HK-2 (cell line): Measurements from ENCODE around the gene UROS.

Experiments
- DNase-seq: peaks from one replicate; pipeline ENCODE4 v3.0.0-alpha.2; 2018; ENCODE audit not compliant: unreplicated experiment

UROS gene

DNA sequence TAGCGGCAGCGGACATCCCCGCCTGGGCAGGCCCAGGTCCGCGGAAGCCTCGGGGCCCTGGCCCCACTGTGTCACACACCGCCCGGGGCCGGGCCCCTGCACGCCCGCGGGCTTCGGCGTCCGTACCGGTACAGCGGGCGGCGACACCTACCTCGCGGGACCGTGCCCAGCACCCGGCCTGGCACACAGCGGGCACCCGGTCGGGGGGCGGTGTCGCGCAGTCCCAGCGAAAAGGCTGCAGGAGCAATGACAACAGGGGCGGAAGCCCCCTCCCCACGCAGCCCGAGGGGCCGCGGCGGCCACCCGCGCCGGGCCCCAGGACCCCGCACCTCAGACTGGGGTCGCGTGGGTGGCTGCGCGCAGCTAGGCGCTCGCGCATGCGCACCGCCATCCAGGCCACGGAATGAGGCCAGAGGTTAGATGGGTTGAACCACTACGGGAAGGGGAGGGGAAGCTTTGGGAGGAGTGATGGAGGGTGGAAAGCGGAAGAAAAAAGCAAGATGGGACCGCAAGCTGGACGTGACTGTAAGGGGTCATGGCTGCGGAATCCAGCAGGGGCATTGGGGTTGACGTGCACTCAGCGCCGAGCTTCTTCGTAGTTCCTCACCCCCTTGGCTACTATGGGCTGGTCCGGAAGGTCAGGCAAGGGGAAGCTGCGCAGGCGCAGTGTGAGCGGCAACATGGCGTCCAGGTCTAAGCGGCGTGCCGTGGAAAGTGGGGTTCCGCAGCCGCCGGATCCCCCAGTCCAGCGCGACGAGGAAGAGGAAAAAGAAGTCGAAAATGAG, at the start of gene UROS, which contains the start of gene BCCIP:
TSS of gene UROS (minus strand) at position 381 of the 785 bp plus-strand sequence. CDS start 6,759 bp downstream, outside the sequence.
TSS of gene BCCIP (plus strand) at position 669 of the 785 bp plus-strand sequence. CDS start at position 681, 12 bp downstream.
- peak; percentile 92 for DNase-seq

DNA sequence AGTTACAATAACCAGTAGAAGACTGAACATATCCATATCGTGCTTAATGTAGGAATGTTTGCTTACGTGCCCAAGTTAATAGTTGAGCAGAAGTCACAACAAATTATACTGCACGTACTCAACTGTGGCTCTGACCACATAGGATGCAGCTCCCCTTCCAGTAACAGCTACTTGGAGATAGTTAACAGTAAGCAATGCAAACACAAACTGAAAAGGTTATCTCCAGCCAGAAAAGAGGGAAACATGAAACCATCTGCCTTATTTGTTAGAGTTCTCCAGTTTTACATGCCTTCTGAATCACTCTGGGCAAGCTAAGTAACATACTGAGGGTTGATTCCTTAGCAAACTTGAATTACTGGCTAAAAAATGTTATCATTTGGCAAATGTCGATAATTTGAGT, 48.3 kb upstream of the UROS start:
- DNase-seq, result no peak

DNA sequence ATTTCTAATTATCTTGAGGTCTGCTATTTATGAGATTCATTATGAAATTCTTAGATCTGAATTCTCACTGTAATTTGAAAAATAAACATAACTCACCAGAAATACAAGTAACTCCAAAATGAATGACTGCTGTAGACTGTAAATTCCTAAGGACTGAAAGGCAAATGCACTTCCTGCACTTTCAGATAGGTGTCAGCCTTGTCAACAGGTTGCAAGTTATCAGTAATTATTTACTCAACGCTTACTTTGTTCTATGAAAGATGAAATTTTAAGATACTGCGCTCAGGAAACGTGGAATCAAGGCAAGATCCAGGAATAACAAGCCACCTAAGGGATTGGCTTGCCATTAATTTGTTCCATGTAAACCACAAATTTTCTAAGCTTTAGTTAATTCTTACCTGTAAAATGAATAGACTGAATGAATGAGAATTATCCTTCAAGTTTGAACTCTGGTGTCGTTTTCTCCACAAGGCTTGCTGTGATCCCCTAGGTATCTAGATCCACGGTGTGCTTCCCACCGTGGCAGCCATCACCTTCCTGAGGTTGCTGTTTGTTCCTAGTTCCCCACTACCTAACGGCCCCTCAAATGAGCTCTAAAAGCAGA, 45.4 kb upstream of the UROS start:
- DNase-seq, result no peak

DNA sequence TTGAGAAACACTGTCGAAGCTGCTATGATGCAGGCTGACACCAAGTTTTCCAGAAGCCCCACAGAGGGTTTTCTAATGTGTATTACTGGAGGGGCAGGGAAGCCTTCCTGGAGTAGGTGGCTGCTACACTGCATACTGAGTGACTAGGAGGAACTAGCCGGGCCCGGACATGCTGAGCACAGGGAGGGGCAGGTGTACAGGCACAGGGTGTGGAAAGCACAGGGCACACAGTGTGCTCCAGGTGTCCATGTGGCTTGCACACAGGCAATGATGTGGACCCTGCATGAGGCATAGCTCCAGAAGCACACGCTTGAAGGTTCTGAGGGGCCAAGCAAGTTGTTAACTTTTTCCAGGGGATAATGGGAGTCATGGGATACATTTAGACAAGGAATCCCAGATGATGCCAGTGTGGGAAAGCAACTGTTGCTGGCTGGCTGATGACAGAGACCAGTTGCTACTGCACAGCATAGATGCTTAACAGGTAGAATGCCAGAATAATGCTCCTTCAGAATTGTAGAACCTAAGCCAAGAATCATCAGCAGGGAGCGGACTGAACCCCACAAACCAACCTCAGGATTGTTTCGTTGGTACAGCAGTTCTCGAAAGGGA, 43.5 kb upstream of the UROS start:
- DNase-seq, result no peak

DNA sequence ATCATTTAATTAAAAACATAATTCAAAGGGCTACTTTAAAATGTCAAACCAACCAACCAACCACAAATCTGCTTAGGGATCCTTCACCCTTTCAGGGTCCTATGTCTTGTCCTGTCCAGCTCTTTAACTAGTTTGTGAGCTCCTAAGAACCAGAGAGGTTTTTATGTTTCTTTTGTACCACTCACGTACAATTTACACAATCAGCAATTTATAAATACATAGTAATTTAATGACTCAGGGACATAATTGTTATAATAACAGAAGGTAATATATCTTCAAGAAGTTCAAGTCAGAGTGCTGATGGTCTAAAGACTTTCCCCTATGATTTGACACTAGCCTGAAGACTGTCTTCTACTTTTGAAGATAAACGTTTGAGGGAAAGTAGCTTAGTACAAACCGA, 42.1 kb upstream of the UROS start:
- DNase-seq, result no peak

DNA sequence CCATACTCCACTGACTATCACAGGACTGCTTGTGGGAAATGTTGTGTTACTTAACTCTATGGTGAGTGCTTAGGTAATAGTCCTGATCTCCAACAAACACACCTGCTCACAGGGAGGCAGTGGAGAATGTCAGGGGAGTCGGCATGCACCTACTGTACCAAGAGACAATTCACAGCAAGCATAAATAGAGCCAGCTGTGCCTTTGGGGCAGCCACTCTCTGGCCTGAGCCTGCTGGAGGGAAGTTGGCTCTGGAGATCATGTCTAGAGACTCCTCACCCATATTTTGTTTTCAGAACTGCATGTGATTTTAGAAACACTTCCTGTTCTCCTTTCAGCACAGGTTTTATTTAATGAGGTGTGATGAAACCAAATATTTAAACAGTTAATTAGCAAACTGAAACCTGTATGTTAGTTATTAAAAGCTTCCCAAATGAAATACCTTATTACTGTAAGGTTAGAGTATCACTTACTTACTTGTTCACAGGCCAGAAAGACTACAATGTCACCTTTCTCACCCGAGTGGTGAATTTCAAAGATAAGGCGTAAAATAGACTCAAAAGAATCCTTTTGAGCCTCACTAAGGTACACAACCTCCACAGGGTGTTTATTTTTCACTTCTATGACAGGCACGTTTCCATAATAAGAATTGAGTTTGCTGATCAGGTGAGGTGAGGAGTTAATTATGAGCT, 36.2 kb upstream of the UROS start:
- no peak for DNase-seq

DNA sequence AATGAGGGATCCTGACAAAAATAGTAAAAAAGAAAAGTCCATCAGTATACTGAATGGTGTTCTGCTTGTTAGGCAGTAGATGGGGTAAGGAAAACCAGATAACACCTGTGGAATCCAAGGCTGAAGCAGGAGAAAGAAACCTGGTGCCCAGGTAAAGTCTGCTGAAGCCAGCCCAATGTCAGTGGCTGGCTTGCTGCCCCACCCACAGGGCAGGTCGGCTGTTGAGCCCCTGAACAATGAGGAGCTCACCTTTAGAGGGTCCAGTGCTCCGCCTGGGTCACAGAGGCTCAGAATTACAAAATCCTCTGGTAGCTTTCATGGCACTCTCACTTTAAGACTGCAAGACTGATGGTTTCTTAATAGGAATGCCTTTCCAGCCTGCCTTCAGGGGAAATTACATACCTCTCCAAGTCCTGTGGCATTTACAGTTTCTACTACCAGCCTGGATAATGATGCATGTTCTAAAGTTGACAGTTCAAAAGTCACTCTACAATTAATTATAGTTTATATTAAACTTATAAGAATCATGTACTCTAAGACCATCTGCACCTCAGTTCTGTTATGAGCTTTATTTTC, 34.2 kb upstream of the UROS start:
- no peak for DNase-seq

DNA sequence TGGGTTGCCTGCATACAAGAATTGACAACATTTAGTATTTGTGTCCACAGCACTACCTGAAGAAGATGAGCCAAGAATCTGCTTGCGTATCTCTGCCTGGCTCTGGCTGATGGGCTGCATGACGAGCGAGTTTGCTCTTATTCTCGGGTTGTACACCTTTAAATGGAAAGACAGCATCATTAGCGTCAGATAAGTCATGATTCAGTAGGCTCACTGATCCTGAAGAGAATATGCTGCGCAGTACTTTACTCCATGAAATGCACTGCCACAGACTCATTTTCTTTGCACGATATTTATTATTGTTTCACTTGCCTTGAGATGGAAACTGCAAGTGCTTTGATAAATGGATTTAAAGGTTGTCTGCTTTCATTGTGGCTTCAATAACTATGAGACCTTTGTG, 29.4 kb upstream of the UROS start:
- no peak for DNase-seq

DNA sequence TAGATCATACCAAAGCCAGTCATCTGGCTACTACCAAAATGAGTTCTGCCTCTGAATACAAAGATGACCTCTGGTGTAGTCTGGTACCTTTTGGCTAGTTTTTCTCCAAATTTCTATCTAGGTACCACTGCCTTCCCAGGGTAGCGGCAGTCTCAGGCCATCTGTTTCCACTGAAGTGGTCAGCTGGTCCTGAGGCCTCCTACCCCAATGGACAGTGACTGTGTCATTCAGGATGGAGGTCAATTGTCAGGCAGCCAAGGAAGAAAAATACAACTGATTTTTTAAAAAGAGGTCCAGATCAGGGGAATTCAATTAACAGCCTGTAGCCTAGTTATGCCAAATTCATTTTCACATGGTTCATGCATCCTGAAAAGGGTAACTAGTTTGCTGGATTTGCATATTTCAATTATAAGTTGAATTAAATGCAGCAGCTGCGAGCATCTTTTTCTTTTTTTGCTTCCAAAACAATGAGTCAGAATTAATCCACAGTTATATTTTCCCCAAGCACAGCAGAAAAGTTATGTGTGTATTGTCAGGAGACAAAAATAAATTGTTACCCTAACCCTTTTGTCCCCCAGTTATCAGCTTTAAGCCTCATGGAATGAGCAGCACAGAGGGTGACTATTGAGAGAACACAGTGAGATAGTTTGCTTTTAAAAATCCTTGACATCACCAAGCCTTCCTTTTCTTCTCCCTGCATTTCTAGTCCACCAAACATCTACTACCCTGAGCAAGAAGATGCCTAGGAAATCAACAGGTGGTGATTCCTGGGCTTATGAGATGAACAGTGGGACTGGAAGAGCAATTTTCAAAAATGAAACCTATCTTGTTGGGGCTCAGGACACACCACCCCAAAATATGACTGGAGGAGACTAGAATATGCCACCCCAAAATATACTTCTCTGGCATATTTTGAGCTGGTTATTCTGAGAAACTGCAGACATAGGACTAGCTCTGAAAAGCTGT, 28.0 kb upstream of the UROS start:
- no peak for DNase-seq

DNA sequence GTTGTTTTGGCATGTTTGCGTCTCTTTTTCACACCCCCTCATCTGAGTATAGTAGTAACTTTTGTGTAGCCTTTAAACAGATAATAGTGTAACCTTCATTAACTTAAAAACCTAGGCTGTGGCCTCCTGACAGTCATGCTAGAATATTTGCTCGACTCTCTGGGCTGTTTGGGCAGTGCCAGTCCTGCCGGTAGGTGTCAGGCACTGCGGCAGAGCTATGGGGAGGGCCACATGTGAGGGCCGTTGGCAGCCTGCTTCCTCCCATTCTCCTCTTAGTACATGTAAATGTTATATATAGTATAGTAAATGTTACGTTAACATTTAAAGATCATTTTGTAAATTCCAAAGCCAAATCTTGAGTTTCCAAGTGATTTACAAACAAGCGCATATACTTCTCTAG, 26.4 kb upstream of the UROS start:
- no peak for DNase-seq

DNA sequence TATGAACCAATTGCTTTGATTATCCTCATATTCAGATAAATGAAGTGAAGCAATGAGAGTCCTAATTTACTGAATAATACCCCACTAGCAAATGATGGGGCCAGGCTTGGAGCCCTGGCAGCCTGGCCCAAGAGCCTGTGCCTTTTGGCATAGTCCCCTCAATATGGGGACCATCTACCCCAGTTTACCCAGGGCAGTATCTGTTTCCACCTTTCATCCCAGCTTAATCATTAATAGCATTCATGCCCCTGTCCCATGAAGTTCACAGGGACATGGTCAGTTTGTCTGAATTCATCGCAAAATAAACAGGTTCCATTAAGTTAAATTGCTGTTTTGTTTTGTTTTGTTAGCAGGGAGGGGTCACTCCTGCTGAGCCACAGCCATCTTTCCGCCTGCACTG, 25.8 kb upstream of the UROS start:
- no peak for DNase-seq

DNA sequence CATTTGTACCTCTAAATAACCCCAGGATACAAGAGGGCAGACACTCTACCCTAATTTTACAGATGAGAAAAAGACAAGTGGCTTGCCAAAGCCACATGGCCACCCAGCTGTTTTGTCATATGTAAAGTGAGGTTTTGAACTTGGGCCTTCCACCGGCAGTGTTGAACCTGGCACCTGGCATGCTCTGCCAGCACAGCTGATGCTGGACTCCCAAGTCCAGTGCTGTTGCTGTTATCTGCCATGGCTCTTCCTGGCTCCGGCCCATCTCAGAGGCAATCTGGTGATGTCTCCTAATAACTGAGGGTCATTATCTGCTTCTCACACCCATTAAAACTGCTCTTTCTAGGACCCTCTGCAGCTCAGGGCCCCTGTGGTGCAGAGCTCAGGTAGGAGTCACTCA, 25.3 kb upstream of the UROS start:
- DNase-seq, result no peak

DNA sequence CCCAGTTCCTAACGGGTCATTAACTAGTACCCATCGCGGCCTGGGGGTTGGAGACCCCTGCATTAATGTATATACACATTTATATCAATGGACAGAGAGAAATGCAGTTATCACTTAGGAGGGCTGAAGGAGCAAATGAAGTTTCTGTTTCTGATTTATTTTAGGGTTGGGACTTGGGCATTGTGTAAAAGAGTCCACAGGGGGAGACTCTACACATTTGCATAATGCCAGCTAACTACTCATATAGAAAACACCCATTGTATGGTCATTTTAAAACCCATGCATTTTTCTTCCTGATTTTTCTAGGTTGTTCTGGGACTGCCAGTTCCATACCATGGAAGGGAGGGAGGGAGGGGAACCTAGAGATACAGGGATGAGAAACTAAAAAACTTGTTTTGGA, 23.8 kb upstream of the UROS start:
- no peak for DNase-seq

DNA sequence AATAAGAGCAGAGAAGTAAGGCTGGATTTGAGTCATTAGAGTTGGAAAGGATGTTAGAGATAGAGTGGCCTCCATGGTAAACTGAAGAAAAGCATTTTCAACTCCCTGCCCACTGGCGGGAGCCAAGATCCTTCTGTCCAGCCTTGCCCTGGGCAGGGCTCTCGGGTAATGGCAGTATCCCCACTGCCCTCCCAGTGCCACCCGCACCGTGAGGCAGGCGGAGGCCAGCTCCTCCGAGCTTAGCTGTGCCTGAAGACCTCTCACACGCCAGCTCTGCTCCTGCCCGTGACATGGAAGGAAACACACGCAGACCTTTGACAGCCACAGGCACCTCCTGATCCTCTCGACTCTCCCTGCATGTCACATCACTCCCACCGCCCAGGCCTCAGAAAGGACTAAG, 22.6 kb upstream of the UROS start:
- no peak for DNase-seq

DNA sequence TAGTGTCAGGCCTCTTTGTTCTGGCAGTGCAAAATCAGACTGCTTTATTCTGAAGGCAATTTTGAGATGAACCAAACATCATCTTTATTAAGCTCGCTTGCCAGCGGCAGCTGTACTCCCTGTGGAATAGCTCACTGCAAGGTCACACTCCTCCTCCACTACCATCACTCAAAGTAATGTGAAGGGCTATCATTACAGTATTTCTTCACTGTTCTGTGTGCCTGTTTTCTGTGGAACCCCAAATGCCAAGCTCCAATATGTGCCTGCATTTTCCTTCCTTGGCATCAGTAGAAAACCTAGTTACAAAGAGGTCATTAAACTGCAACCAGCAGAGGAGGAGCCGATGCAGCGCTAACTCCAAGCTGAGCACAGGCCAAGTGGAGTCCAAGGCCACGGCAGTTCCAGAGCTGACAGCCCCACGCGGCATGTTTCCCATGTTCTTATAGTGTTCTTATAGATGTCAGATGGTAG, 21.7 kb upstream of the UROS start:
- DNase-seq, result no peak

DNA sequence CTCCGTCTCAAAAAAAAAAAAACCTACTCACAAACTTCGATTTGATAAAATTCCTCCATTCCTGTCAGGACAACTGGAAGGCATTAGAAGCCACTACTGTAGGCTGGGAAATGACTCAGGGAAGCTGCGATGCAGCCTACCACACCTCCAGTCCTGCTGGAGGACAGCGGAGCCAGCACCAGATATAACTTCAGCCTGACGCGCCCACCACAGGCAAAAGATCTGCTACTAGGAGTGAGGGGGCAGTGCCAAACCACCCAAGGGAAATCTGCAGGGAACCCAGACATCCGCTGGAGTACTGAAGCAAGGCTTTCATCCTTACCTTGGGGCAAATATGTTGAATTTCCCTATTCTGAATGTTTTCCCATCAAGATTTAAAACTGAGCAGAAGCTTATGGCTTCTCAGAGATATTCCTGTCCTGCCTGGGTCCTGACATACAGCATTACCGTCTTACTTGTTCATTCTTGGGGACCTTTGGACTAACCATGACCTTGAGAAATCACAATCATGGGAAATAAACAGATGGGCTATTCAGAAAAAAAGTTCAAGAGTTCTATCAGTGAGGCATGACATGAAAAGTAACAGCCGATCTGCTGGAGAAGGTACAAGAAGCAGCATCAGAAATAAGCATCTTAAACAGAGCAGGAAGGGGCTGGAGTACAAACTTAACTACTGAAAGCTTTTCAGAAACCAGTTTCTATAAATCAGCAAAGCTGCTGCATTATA, 20.7 kb upstream of the UROS start:
- no peak for DNase-seq

DNA sequence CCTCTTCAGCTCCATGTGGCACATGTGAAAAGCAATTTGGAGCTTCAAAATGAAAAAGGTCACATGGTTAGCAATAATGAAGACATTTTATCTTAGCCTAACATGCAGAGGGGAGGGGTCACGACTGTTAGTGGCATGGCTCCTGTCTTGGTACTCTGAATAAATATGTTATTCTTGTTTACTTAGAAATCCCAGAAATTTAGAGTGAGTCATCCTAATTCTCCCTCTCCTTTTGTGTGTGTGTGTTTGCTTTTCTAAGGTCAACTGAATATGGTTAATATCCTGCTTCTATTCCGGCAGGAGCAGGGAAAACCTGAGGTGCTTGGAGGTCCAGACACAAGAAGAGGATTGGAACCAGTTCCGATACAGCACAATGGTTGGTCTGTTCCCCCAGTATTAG, 17.9 kb upstream of the UROS start:
- DNase-seq, result no peak

DNA sequence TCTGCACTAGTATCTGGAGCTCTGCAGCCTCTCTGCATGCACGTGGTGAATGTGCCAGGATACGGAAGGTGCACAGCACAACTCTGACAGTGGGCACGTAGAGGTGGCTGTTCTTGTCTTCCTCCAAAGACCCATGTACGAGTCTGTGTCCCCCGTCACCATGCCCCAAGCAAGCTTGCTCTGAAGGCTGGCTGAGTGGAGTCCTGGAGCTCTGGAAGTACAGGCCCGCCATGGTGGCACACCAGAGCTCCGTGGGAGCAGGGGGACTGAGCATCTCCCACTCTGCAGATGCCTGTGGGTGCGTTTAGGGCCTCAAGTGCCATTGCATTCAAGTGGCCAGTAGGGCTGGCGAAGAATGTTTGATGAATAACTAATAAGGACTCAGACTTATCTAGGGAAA, 17.3 kb upstream of the UROS start:
- no peak for DNase-seq

DNA sequence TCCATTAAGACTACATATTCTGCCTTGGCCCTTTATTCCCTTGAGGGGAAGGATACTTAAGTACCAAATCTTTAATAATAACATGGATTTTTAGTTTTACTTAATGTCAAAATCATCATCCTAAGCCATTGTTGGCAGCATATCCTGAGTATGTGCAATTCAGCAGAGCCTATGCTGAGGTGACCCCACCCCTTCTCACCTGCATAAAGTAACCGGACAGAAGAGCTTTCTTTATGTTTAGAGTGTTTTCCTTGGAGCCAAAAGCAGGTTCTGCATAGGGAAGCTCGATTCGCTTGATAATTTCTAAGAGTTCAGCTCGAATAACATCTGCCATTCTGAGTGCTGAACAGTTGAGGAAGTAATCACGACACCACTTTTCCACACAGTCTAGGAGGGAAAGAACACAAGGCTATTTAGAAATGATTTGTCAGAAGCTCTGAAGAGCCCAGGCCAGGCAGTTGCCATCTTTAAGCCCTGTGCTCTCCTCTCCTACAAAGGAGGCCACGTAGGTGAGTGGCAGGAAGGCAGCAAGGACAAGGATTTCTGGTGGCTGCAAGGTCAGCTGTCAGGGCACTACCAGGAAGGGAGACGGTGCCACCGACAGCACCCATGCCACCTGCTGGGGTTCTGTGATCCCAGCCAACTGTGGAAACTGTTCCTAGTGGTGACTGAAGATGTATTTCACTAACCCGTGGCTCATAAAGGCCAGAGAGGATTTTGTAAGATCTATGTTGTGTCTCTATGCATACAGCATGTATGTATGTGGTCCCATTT, 15.9 kb upstream of the UROS start:
- DNase-seq, result no peak
